ENCODE results near the gene PPP1R2C. TPM values are rescaled to one million over a fixed set of nuclear protein-coding genes. Genes with fewer than 3 reads are reported as not detected.

The PPP1R2C gene
- total RNA-seq, 8 experiments from 2014 or later = not detected

GRCh38 chrX:42772874-42773273 is 5.1 kb downstream of the PPP1R2C start:
- 36 to 78% (median 40%) methylated on average over 1 to 2 of the region's 2 CpGs; no CpG with 5 or more reads in 7 of the 10 experiments for WGBS, 10 experiments
- Histone ChIP-seq H3K4me1 (replicated peaks in 1 of 2) (no peaks in the 10 kb centered on the region), H3K4me3 (no peak overlapping the region), H3K27ac (no peak overlapping the region)
- in situ Hi-C loops (cut with MboI; ENCODE audit: low pct_unique_long_range_greater_than_20kb in 2 of 9, low sequenced_read_pairs in 9 of 9, unreplicated experiment in 9 of 9) = no loop called here
- no peak for ATAC-seq (replicated peaks in 6 of 8)

GRCh38 chrX:42771506-42772335 is 6.2 kb downstream of the PPP1R2C start:
- no peak overlapping the region for H3K27ac ChIP-seq
- H3K4me1 ChIP-seq (replicated peaks in 1 of 2) = no peaks in the 10 kb centered on the region
- in situ Hi-C loops (cut with MboI; ENCODE audit: low pct_unique_long_range_greater_than_20kb in 2 of 9, low sequenced_read_pairs in 9 of 9, unreplicated experiment in 9 of 9) = no loop called here
- H3K4me3 ChIP-seq = no peak overlapping the region
- ATAC-seq (replicated peaks in 6 of 8) = no peak
- WGBS, 10 experiments = 0 to 84% (median 60%) methylated on average over 1 to 2 of the region's 2 CpGs; no CpG with 5 or more reads in 7 of the 10 experiments

- no peaks in the 10 kb centered on the region for H3K4me1 ChIP-seq (replicated peaks in 1 of 2)
- H3K27ac ChIP-seq = no peak overlapping the region
- H3K4me3 ChIP-seq = no peak overlapping the region
- 54 to 80% (median 63%) methylated on average over 1 to 3 of the region's 3 CpGs; no CpG with 5 or more reads in 7 of the 10 experiments for WGBS, 10 experiments
- in situ Hi-C loops (cut with MboI; ENCODE audit: low pct_unique_long_range_greater_than_20kb in 2 of 9, low sequenced_read_pairs in 9 of 9, unreplicated experiment in 9 of 9) = no loop called here
- ATAC-seq (replicated peaks in 6 of 8) = no peak
Measured at GRCh38 chrX:42770566-42770965, 7.4 kb downstream of the PPP1R2C start.

- H3K27ac ChIP-seq = no peak overlapping the region
- H3K4me3 ChIP-seq = no peak overlapping the region
- H3K4me1 ChIP-seq (replicated peaks in 1 of 2) = no peaks in the 10 kb centered on the region
- no peak for ATAC-seq (replicated peaks in 6 of 8)
- WGBS, 10 experiments = 17 to 100% (median 60%) methylated on average over 1 of the region's 1 CpG; no CpG with 5 or more reads in 6 of the 10 experiments
- in situ Hi-C loops (cut with MboI; ENCODE audit: low pct_unique_long_range_greater_than_20kb in 2 of 9, low sequenced_read_pairs in 9 of 9, unreplicated experiment in 9 of 9) = no loop called here
Measured at GRCh38 chrX:42759881-42760280, 18.1 kb downstream of the PPP1R2C start.

- no peak overlapping the region for H3K27ac ChIP-seq
- 0 to 97% (median 16%) methylated on average over 1 to 5 of the region's 6 CpGs; no CpG with 5 or more reads in 5 of the 10 experiments for WGBS, 10 experiments
Measured at GRCh38 chrX:42755815-42756214, 22.1 kb downstream of the PPP1R2C start.

GRCh38 chrX:42754603-42755002 is 23.4 kb downstream of the PPP1R2C start:
- in situ Hi-C loops (cut with MboI; ENCODE audit: low pct_unique_long_range_greater_than_20kb in 2 of 9, low sequenced_read_pairs in 9 of 9, unreplicated experiment in 9 of 9) = no loop called here
- Histone ChIP-seq H3K4me1 (replicated peaks in 1 of 2) (no peaks in the 10 kb centered on the region), H3K27ac (no peak overlapping the region), H3K4me3 (no peak overlapping the region)
- no peak for ATAC-seq (replicated peaks in 6 of 8)
- 25 to 67% methylated on average over 1 to 2 of the region's 2 CpGs; no CpG with 5 or more reads in 8 of the 10 experiments for WGBS, 10 experiments

More at GRCh38 chrX:42755815-42756214, 22.1 kb downstream of the PPP1R2C start:
- H3K4me1 ChIP-seq (replicated peaks in 1 of 2) = no peaks in the 10 kb centered on the region
- in situ Hi-C loops (cut with MboI; ENCODE audit: low pct_unique_long_range_greater_than_20kb in 2 of 9, low sequenced_read_pairs in 9 of 9, unreplicated experiment in 9 of 9) = no loop called here
- no peak overlapping the region for H3K4me3 ChIP-seq
- ATAC-seq (replicated peaks in 6 of 8) = peak in 1 of 8 experiments; percentile 48

- in situ Hi-C loops (cut with MboI; ENCODE audit: low pct_unique_long_range_greater_than_20kb in 2 of 9, low sequenced_read_pairs in 9 of 9, unreplicated experiment in 9 of 9) = no loop called here
- no peaks in the 10 kb centered on the region for H3K4me1 ChIP-seq (replicated peaks in 1 of 2)
- no peak for ATAC-seq (replicated peaks in 6 of 8)
- H3K4me3 ChIP-seq = no peak overlapping the region
- WGBS, 10 experiments = 40 to 92% (median 60%) methylated on average over 1 to 2 of the region's 2 CpGs; no CpG with 5 or more reads in 6 of the 10 experiments
- H3K27ac ChIP-seq = no peak overlapping the region
Measured at GRCh38 chrX:42754115-42754514, 23.8 kb downstream of the PPP1R2C start.

- Histone ChIP-seq H3K27ac (no peak overlapping the region), H3K4me3 (no peak overlapping the region), H3K4me1 (replicated peaks in 1 of 2) (no peaks in the 10 kb centered on the region)
- in situ Hi-C loops (cut with MboI; ENCODE audit: low pct_unique_long_range_greater_than_20kb in 2 of 9, low sequenced_read_pairs in 9 of 9, unreplicated experiment in 9 of 9) = no loop called here
- ATAC-seq (replicated peaks in 6 of 8) = no peak
- WGBS, 10 experiments = 33 to 67% (median 48%) methylated on average over 2 to 3 of the region's 4 CpGs; no CpG with 5 or more reads in 7 of the 10 experiments
Measured at GRCh38 chrX:42752730-42753129, 25.2 kb downstream of the PPP1R2C start.

GRCh38 chrX:42751573-42751972 is 26.4 kb downstream of the PPP1R2C start:
- Histone ChIP-seq H3K4me1 (replicated peaks in 1 of 2) (no peaks in the 10 kb centered on the region), H3K27ac (no peak overlapping the region), H3K4me3 (no peak overlapping the region)
- in situ Hi-C loops (cut with MboI; ENCODE audit: low pct_unique_long_range_greater_than_20kb in 2 of 9, low sequenced_read_pairs in 9 of 9, unreplicated experiment in 9 of 9) = no loop called here
- 0 to 94% methylated on average over 2 to 3 of the region's 3 CpGs; no CpG with 5 or more reads in 8 of the 10 experiments for WGBS, 10 experiments
- ATAC-seq (replicated peaks in 6 of 8) = no peak

- in situ Hi-C loops (cut with MboI; ENCODE audit: low pct_unique_long_range_greater_than_20kb in 2 of 9, low sequenced_read_pairs in 9 of 9, unreplicated experiment in 9 of 9) = no loop called here
- ATAC-seq (replicated peaks in 6 of 8) = no peak
- WGBS, 10 experiments = 30 to 100% (median 94%) methylated on average over 1 to 5 of the region's 5 CpGs; no CpG with 5 or more reads in 6 of the 10 experiments
- Histone ChIP-seq H3K4me3 (no peak overlapping the region), H3K4me1 (replicated peaks in 1 of 2) (no peaks in the 10 kb centered on the region), H3K27ac (no peak overlapping the region)
Measured at GRCh38 chrX:42748067-42748850, 29.7 kb downstream of the PPP1R2C start.

GRCh38 chrX:42746606-42747005 is 31.4 kb downstream of the PPP1R2C start:
- H3K4me3 ChIP-seq = no peak overlapping the region
- H3K4me1 ChIP-seq (replicated peaks in 1 of 2) = no peaks in the 10 kb centered on the region
- 29 to 100% (median 92%) methylated on average over 1 to 2 of the region's 2 CpGs; no CpG with 5 or more reads in 7 of the 10 experiments for WGBS, 10 experiments
- no peak overlapping the region for H3K27ac ChIP-seq
- in situ Hi-C loops (cut with MboI; ENCODE audit: low pct_unique_long_range_greater_than_20kb in 2 of 9, low sequenced_read_pairs in 9 of 9, unreplicated experiment in 9 of 9) = no loop called here
- no peak for ATAC-seq (replicated peaks in 6 of 8)

- Histone ChIP-seq H3K27ac (no peak overlapping the region), H3K4me3 (no peak overlapping the region), H3K4me1 (replicated peaks in 1 of 2) (no peaks in the 10 kb centered on the region)
- in situ Hi-C loops (cut with MboI; ENCODE audit: low pct_unique_long_range_greater_than_20kb in 2 of 9, low sequenced_read_pairs in 9 of 9, unreplicated experiment in 9 of 9) = no loop called here
- WGBS, 10 experiments = 0 to 90% (median 47%) methylated on average over 1 of the region's 1 CpG; no CpG with 5 or more reads in 6 of the 10 experiments
- ATAC-seq (replicated peaks in 6 of 8) = no peak
Measured at GRCh38 chrX:42740456-42740855, 37.5 kb downstream of the PPP1R2C start.

- 0 to 100% (median 100%) methylated on average over 1 of the region's 1 CpG; no CpG with 5 or more reads in 6 of the 10 experiments for WGBS, 10 experiments
- in situ Hi-C loops (cut with MboI; ENCODE audit: low pct_unique_long_range_greater_than_20kb in 2 of 9, low sequenced_read_pairs in 9 of 9, unreplicated experiment in 9 of 9) = no loop called here
Measured at GRCh38 chrX:42739741-42740140, 38.2 kb downstream of the PPP1R2C start.

More at GRCh38 chrX:42739741-42740140, 38.2 kb downstream of the PPP1R2C start:
- ATAC-seq (replicated peaks in 6 of 8) = no peak
- no peak overlapping the region for H3K4me3 ChIP-seq
- H3K4me1 ChIP-seq (replicated peaks in 1 of 2) = no peaks in the 10 kb centered on the region
- no peak overlapping the region for H3K27ac ChIP-seq

Data from motor neuron (in vitro differentiated cells).